Natural killer cell (primary cell): ENCODE measurements around the gene FARP1. TPM values are rescaled to one million over a fixed set of nuclear protein-coding genes. Genes with fewer than 3 reads are reported as not detected.

Experiments used
- ATAC-seq, 3 donors: fragments of 150-1000 bp in 2 of 3; fragments of 200-7000 bp in 1 of 3; cut with Tn5 transposase; 1 replicate in 1 of 3; 2 replicates in 2 of 3; pipeline ENCODE4 v1.10.0; 2021; ENCODE audit warnings: mild to moderate bottlenecking in 2 of 3, moderate library complexity in 2 of 3
- DNase-seq, 2 donors: peaks; one replicate each; pipeline versions ENCODE4 v3.0.0 to v3.0.0-alpha.2; 2013 to 2021; ENCODE audit warnings: mixed read lengths in 1 of 2
- H3K27ac ChIP-seq: one replicate; pipeline ENCODE4 v1.5.1; 2013; ENCODE audit warnings: mild to moderate bottlenecking, low read length
- H3K27me3 ChIP-seq: one replicate; pipeline ENCODE4 v1.6.1; 2013; ENCODE audit warnings: low read length; ENCODE audit not compliant: control insufficient read depth, insufficient read depth
- H3K36me3 ChIP-seq: one replicate; pipeline ENCODE4 v1.6.1; 2013; ENCODE audit warnings: low read length; ENCODE audit not compliant: control insufficient read depth, insufficient read depth
- H3K4me1 ChIP-seq: one replicate; pipeline ENCODE4 v1.6.1; 2013; ENCODE audit warnings: low read length; ENCODE audit not compliant: control insufficient read depth, insufficient read depth
- H3K4me3 ChIP-seq: one replicate; pipeline ENCODE4 v1.5.1; 2013; ENCODE audit warnings: low read length
- H3K9me3 ChIP-seq: one replicate; pipeline ENCODE4 v1.6.1; 2013; ENCODE audit warnings: low read length; ENCODE audit not compliant: control insufficient read depth, insufficient read depth
- H3K27ac Mint-ChIP-seq, 2 donors: one replicate each; pipeline ENCODE4 v1.8.0; 2022; ENCODE audit warnings: mild to moderate bottlenecking in 2 of 2, mixed read lengths in 2 of 2, moderate library complexity in 1 of 2
- H3K27me3 Mint-ChIP-seq, 2 donors: one replicate each; pipeline ENCODE4 v1.8.0; 2022; ENCODE audit warnings: low read depth in 2 of 2, mixed read lengths in 2 of 2
- H3K36me3 Mint-ChIP-seq: one replicate; pipeline ENCODE4 v1.8.0; 2022; ENCODE audit warnings: mixed read lengths
- H3K4me1 Mint-ChIP-seq, 2 donors: one replicate each; pipeline ENCODE4 v1.8.0; 2022; ENCODE audit warnings: mixed read lengths in 2 of 2
- H3K4me3 Mint-ChIP-seq: one replicate; pipeline ENCODE4 v1.8.0; 2022; ENCODE audit warnings: mild to moderate bottlenecking, moderate library complexity, mixed read lengths
- H3K9me3 Mint-ChIP-seq, 2 donors: one replicate each; pipeline ENCODE4 v1.8.0; 2022; ENCODE audit warnings: mixed read lengths in 2 of 2
- WGBS: methylation state at CpG from one replicate; pipeline ENCODE4 v1.1.7; 2013; ENCODE audit warnings: missing lambda C conversion rate; ENCODE audit not compliant: insufficient coverage; 5-methylcytosine and 5-hydroxymethylcytosine counted together
- intact Hi-C: fragments of 100-400 bp; cut with micrococcal nuclease; formaldehyde crosslinking; loops from one replicate; pipeline ENCODE4 v1.14.2; 2022
- total RNA-seq, 4 donors: library from RNA; stranded (reverse); fragments of 120-200 nt in 1 of 4; gene quantifications; one replicate each; pipeline versions ENCODE4 v1.2.3 to v1.2.4, GENCODE V29; 2013 to 2022
- TF ChIP-seq, protein P1 (sequence below): fragments of 200-600 bp; IDR thresholded peaks from one replicate; pipeline ENCODE4 v1.8.0; 2022; ENCODE audit warnings: antibody characterized with exemption

FARP1 gene
- total RNA-seq, 3 donors from 2014 or later (not counting 1 experiment from before 2014, with no cell fraction given) = 0.71 to 1.2 (median 1.1) TPM

DNA sequence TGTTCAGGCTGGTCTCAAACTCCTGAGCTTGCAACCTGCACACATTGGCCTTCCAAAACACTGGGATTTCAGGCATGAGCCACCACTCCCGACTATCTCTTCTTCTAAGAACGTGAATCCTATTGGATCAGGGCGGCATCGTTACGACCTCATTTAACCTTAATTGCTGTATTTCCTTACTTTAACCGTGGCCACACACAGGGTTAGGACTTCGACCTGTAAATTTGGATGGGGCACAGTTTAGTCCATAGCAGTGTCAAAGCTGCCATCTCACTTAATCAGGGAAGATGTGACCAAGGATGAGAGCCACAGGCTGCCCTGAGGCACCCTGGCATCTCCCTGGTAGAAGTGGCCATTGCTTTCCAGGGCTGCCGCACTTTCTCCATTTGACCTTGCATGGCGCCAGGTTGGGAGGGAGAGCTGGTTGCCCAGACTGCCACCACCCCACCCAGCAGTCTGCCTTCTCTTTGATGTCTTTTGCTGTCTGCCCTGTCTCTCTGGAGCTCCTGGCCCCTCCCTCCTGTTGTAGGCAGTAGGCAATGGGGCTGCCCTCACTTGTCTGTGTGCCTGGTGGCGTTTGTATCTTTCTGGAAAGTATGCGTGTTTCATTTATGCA, 175.5 kb downstream of the FARP1 start:
- Mint-ChIP-seq H3K27ac (no peak overlapping the region), H3K36me3 (no peaks in the 10 kb centered on the region), H3K4me1 (no peaks in the 10 kb centered on the region), H3K9me3 (no peaks in the 10 kb centered on the region), H3K4me3 (no peak overlapping the region), H3K27me3 (peaks cover 2 to 15% of the 10 kb centered on the region in 2 donors)
- no peak for DNase-seq
- no peaks in the 10 kb centered on the region for H3K4me1 ChIP-seq
- TF ChIP-seq, protein P1, sequence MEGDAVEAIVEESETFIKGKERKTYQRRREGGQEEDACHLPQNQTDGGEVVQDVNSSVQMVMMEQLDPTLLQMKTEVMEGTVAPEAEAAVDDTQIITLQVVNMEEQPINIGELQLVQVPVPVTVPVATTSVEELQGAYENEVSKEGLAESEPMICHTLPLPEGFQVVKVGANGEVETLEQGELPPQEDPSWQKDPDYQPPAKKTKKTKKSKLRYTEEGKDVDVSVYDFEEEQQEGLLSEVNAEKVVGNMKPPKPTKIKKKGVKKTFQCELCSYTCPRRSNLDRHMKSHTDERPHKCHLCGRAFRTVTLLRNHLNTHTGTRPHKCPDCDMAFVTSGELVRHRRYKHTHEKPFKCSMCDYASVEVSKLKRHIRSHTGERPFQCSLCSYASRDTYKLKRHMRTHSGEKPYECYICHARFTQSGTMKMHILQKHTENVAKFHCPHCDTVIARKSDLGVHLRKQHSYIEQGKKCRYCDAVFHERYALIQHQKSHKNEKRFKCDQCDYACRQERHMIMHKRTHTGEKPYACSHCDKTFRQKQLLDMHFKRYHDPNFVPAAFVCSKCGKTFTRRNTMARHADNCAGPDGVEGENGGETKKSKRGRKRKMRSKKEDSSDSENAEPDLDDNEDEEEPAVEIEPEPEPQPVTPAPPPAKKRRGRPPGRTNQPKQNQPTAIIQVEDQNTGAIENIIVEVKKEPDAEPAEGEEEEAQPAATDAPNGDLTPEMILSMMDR = no peak
- WGBS = 94% methylated on average over 9 of the region's 11 CpGs
- no peak overlapping the region for H3K4me3 ChIP-seq
- no peaks in the 10 kb centered on the region for H3K36me3 ChIP-seq
- H3K27me3 ChIP-seq = no peaks in the 10 kb centered on the region
- ATAC-seq = no peak
- no peak overlapping the region for H3K27ac ChIP-seq
- intact Hi-C loops = no loop called here
- H3K9me3 ChIP-seq = no peaks in the 10 kb centered on the region

DNA sequence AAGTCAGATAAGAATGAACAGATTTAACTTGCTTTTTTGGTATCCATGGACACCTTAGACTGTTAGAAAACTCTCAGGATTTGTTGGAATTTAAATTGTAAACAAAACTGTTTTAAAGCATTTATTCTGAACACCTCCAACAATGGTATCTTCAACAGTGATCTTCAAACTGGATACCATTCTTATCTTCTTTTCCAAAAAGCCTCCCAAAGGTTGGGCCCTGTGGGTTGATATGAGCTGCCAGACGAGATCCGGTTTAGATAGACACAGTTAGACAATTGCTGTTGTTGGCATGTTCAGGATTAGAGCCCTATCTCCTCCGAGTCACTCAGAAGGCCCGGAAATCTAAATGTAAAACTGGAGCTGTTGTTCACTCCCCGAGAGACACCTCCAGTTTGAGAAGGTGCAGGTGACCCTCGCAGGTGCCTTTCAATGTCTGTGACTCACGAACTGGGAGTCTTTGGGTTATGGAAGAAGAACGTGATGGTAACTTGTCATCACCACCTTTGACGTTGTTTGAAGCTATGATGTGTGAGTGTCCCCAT, 177.7 kb downstream of the FARP1 start:
- H3K27me3 Mint-ChIP-seq = peaks cover 4 to 29% of the 10 kb centered on the region in 2 donors
- H3K36me3 Mint-ChIP-seq = no peaks in the 10 kb centered on the region
- ATAC-seq = no peak
- Histone ChIP-seq H3K4me1 (no peaks in the 10 kb centered on the region), H3K27ac (no peak overlapping the region), H3K27me3 (no peaks in the 10 kb centered on the region), H3K9me3 (no peaks in the 10 kb centered on the region), H3K4me3 (no peak overlapping the region), H3K36me3 (no peaks in the 10 kb centered on the region)
- H3K4me1 Mint-ChIP-seq = no peaks in the 10 kb centered on the region
- WGBS = 89% methylated on average over 9 of the region's 9 CpGs
- intact Hi-C loops = no loop called here
- H3K27ac Mint-ChIP-seq = no peak overlapping the region
- H3K4me3 Mint-ChIP-seq = no peak overlapping the region
- TF ChIP-seq, protein P1 = no peak
- no peak for DNase-seq
- H3K9me3 Mint-ChIP-seq = no peaks in the 10 kb centered on the region

DNA sequence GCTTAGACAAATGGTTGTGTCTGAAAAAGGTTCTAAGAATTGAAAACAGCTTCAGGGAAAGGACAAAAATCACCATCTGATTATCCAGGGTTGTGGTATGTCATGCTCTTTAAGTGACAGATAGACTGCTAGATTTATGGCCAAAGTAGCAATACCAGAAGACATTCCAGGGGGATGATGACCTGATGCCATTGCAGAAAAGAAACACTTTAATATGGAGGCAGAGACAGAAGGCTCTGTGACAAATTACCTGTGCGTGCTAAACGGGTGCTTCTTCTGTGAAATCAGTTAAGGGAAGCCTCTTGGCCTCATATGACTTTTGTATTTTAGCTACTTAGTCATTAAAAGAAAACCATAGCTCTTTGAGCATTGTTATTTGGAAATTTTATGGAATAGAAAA, 178.5 kb downstream of the FARP1 start:
- no peaks in the 10 kb centered on the region for H3K36me3 Mint-ChIP-seq
- TF ChIP-seq, protein P1 = no peak
- no peaks in the 10 kb centered on the region for H3K4me1 Mint-ChIP-seq

More for the DNA sequence above, 178.5 kb downstream of the FARP1 start:
- no peak for ATAC-seq
- H3K4me1 ChIP-seq = no peaks in the 10 kb centered on the region
- no peaks in the 10 kb centered on the region for H3K9me3 ChIP-seq
- H3K27ac Mint-ChIP-seq = no peak overlapping the region
- no peaks in the 10 kb centered on the region for H3K36me3 ChIP-seq
- no peak overlapping the region for H3K27ac ChIP-seq
- H3K9me3 Mint-ChIP-seq = no peaks in the 10 kb centered on the region
- no peak for DNase-seq
- H3K27me3 Mint-ChIP-seq = peaks cover 6 to 29% of the 10 kb centered on the region in 2 donors
- no peaks in the 10 kb centered on the region for H3K27me3 ChIP-seq
- H3K4me3 ChIP-seq = no peak overlapping the region
- intact Hi-C loops = no loop called here
- 95% methylated on average over 2 of the region's 2 CpGs for WGBS
- no peak overlapping the region for H3K4me3 Mint-ChIP-seq
